H1 (cell line): Measurements from ENCODE around the gene NINJ2. TPM values are rescaled to one million over a fixed set of nuclear protein-coding genes. Genes with fewer than 3 reads are reported as not detected.

ENCODE experiments used
- CBX5 ChIP-seq: fragments of 300-800, 300-1000 bp; sonication (generic); IDR thresholded peaks from 2 replicates; pipeline ENCODE4 v1.7.1; 2016; ENCODE audit warnings: antibody characterized with exemption, low read length, low read depth
- EP300 ChIP-seq, 2 experiments: IDR thresholded peaks; 1 replicate in 1 of 2; 2 replicates in 1 of 2; pipeline ENCODE4 v1.6.1; 2011 to 2012; ENCODE audit warnings: low read depth in 2 of 2, low read length in 2 of 2, mild to moderate bottlenecking in 2 of 2, borderline replicate concordance in 1 of 2, inconsistent platforms in 1 of 2, moderate library complexity in 1 of 2
- JUND ChIP-seq: IDR thresholded peaks from 2 replicates; pipeline ENCODE4 v1.6.1; 2011; ENCODE audit warnings: mild to moderate bottlenecking, improper control_type of control experiment, low read length
- KDM1A ChIP-seq: fragments of 200-600, 300-600 bp; sonication (generic); IDR thresholded peaks from 2 replicates; pipeline ENCODE4 v1.7.1; 2016; ENCODE audit warnings: mild to moderate bottlenecking, low read length, borderline replicate concordance
- KDM5A ChIP-seq: fragments of 200-600 bp; IDR thresholded peaks from 2 replicates; pipeline ENCODE4 v1.7.1; 2012; ENCODE audit warnings: mild to moderate bottlenecking, low read length, inconsistent platforms, mixed read lengths
- POLR2AphosphoS5 ChIP-seq: IDR thresholded peaks from 2 replicates; pipeline ENCODE4 v1.6.1; 2011; ENCODE audit warnings: low read depth, low read length
- RNF2 ChIP-seq: fragments of 200-900, 300-1000 bp; sonication (generic); IDR thresholded peaks from 2 replicates; pipeline ENCODE4 v1.7.1; 2016; ENCODE audit warnings: borderline replicate concordance, low read depth, mild to moderate bottlenecking, antibody characterized with exemption, low read length; ENCODE audit not compliant: poor library complexity, severe bottlenecking; ENCODE audit errors: missing control alignments
- SAP30 ChIP-seq: fragments of 300-600 bp; sonication (generic); IDR thresholded peaks from 2 replicates; pipeline ENCODE4 v1.7.1; 2012; ENCODE audit warnings: low read length, moderate library complexity, mild to moderate bottlenecking, inconsistent platforms; ENCODE audit not compliant: insufficient read depth, insufficient replicate concordance
- SIN3A ChIP-seq, 2 experiments: IDR thresholded peaks in 1 of 2; conservative IDR thresholded peaks in 1 of 2; 2 replicates each; pipeline ENCODE4 v1.6.1; 2011 to 2012; ENCODE audit warnings: low read length in 2 of 2, improper control_type of control experiment in 1 of 2, low read depth in 1 of 2, mild to moderate bottlenecking in 1 of 2
- SUZ12 ChIP-seq: fragments of 200-600 bp; sonication (generic); IDR thresholded peaks from 2 replicates; pipeline ENCODE4 v1.6.1; 2012; ENCODE audit warnings: mild to moderate bottlenecking, inconsistent platforms, low read length, moderate library complexity, mixed read lengths
- TEAD4 ChIP-seq: IDR thresholded peaks from 2 replicates; pipeline ENCODE4 v1.6.1; 2012; ENCODE audit warnings: low read depth, low read length, inconsistent platforms, mixed read lengths
- polyA plus RNA-seq, 7 experiments: library from polyadenylated mRNA; depleted of rRNA in 3 of 7; stranded (reverse) in 5 of 7; unstranded in 2 of 7; fragments of >200 nt in 5 of 7; fragments of 200-250 nt in 2 of 7; gene quantifications; 1 replicate in 5 of 7; 2 replicates in 1 of 7; 4 replicates in 1 of 7; pipeline versions ENCODE4 v1.2.1 to v1.2.3, GENCODE V29; 2011 to 2013; ENCODE audit warnings: missing spikeins in 2 of 7, mixed read lengths in 2 of 7
- total RNA-seq: library from RNA; stranded (reverse); fragmentation: NEBNext Ultra II Directional; extraction: Animal tissue kit (Norgen Biotek cat#: 25700); gene quantifications from 2 replicates; pipeline ENCODE4 v1.2.1, GENCODE V29; 2021

The NINJ2 gene
- total and polyA plus RNA-seq, 2 of the 8 experiments (the other 6 are each of a cell fraction or from before 2014, with no cell fraction given) = 1.4 TPM; not detected in 1

DNA sequence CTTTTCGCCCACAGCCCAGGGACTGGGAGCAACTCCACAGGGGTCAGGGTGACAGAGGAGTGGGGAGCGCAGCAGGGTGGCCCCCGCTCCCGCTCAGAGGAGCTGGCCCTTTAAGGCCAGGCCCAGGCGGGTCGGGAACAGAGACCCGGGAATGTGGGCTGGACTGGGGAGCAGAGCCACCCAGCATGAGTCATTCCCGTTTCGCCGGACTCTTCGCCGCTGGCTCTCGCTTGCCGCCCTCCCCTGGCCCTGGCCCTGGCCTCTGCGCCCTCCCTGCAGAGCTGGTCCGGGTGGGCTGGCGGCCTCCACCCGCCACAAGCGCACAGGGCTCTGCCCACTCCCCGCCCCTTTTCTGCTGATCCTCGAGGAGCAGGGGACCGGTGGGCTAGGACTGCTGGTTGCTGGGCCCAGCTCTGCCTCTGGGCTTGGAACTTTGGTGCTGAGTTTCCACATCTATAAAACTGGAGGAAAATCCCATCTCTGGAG is 92.8 kb downstream of the NINJ2 start (continued):
- TF ChIP-seq EP300 (IDR thresholded peaks at IDR 0.05; ENCODE audit: borderline replicate concordance in 1 of 2, low read depth in 2 of 2, low read length in 2 of 2) = no peak
- TF ChIP-seq RNF2 = no peak
- TF ChIP-seq POLR2AphosphoS5 = no peak
- TF ChIP-seq CBX5 = no peak
- TF ChIP-seq KDM1A = 0 out of 2 replicates have a peak, but pooled peaks have one; percentile 69
- TF ChIP-seq TEAD4 = peak; percentile 76
- TF ChIP-seq JUND = peak; percentile 73; the same call in 1 of the 2 replicates
- no peak for TF ChIP-seq SAP30
- no peak for TF ChIP-seq KDM5A
- no peak for TF ChIP-seq SUZ12
- 0 out of 4 replicates have a peak, but pooled peaks of 1 of the 2 experiments have one; percentile 20 for TF ChIP-seq SIN3A (conservative IDR thresholded peaks at IDR 0.05 in 1 of 2, IDR thresholded peaks at IDR 0.05 in 1 of 2; ENCODE audit: low read depth in 1 of 2, low read length in 2 of 2)
